Activated CD8-positive, alpha-beta memory T cell treated with anti-CD3 and anti-CD28 coated beads, Interleukin-2, amount 50 U/mL, for 24 hours (primary cell): Measurements from ENCODE around the gene DYRK2.

ENCODE experiments used
- DNase-seq: peaks from one replicate; pipeline ENCODE4 v3.0.0-alpha.2; 2020; ENCODE audit errors: extremely low read depth

The DYRK2 gene

DNA sequence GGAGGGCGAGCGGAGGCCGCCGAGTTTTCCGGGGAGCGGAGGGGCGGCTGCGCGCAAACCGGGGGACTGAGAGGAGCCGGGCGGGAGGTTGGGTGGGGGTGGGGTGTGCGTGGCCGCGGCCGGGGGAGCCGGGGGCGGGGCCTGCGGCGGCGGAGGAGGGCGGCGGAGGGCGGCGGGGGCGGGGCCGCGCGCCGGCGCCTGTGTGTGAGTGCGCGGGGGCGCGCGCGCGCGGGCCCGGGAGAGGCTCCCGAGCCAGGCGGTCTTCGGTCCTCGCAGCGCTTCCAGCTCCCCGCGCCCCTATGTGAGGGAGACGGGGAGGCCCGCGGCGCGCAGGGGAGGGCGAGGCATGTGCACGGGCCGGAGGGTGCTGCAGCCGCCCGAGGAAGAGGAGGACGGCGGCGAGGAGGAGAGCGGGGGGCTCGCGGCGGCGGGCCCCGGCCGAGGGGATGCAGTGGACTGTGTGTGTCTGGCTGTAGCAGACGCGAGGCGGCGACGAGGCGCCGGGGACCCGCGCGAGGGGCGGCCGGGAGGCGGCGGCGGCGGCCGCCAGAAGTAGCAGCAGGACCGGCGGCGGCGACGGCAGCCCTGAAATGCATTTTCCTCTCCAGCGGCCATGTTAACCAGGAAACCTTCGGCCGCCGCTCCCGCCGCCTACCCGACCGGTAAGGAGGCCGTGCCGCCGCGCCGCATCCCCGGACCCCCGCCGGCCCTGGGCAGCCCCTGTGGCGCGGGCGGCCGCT, at the start of gene DYRK2:
Gene DYRK2 (plus strand): TSS at position 225 of the 740 bp plus-strand sequence. CDS start 389 bp downstream, at position 614.
- DNase-seq, result no peak

DNA sequence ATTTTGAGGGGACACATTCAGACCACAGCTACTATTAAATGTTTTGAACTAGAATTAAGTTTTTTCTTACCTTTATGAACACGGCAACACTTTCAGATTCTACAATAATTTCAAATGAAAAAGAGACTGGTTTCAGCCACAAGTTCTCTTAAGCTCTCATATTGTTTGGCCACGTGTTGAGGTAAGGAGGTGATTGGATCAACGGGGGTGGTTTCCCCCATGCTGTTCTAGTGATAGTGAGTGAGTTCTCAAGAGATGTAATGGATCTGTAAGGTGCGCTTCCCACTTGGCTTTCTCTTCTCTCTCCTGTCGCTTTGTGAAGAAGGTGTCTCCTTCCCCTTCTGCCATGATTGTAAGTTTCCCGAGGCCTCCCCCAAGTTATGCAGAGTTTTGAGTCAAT, 48.9 kb upstream of the DYRK2 start:
- no peak for DNase-seq

DNA sequence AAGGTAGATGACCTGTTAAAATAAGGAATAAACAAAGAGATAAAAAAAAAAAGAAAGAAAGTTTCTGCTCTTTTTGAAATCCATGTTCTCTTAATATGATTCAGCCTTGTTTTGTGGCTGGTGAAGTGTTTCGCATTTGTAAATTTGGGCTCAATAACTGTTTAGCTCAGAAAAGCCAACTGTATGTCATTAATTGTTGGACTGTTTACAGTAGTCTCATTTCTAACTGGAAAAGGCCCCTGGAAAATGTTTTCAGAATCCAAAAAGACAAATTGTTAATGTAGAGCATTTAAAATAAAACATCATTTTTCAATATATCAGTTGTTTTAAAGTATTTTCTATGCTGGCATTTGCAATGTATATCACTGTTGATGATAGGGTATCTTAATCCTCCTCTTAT, 47.4 kb upstream of the DYRK2 start:
- DNase-seq, result no peak

DNA sequence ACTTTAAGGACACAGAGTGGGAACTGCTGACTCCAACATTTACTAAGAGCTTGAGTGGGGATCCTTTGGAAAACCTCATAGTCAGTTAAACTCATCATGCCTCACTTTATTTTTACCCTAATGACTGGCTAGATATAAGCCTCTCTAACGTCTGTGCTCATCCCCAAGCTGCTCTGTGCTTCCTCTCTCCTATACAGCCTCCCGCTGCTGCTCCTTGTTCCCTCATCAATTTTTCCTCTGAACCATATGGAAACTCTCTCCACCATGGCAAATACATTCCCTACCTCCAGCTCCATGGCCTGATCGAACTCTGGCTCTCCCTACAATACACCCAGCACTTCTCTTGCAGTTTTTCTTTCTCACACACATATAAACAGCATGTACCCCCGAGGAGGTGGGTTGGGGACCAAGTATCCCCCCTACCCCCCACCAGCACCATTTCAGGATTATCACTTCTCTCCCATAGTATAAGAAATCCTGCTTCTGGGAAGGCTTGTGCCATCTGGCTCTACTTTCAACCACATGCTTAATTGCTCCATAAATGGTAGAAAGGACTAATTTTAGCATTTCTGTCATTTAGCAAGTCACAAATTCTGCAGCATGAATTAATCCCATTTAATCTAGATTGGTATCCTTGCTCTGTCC, 39.2 kb upstream of the DYRK2 start:
- DNase-seq, result no peak

DNA sequence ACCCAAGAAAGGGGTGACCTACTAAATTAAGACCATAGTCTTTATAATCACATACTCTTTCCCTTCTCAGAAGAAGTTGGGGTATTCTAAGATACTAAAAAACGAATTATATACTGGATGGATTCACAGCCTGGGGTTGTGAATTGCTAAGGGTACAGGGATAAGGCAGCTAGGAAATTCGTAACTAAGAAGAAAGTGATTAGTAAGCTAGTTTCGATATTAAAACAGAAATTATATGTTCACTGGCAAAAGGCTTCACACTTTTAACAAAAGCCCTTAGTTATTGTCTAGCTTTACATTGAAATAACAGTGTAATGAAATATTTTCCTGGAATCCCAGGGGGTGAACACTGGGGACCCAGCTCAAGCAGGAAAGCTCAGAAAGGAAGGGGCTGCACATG, 35.5 kb upstream of the DYRK2 start:
- DNase-seq, result no peak

DNA sequence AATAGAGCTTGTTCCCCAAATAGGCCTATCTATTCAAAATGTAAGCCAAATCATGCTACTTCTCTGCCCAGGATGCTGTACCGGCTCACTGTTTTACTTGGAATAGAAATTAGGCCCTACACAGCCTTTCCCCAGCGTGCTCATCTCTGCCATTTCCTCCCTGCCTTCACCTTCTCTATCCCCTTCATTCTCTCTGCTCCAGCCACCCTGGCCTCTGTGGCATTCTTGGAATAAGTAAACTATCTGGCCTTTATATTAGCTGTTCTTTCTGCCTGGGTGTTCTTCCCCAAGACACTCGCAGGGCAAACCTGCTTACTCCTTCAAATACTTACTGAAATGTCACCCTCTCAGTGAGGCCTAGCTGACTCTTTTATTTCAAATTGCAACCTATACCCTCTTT, 30.9 kb upstream of the DYRK2 start:
- DNase-seq, result no peak

DNA sequence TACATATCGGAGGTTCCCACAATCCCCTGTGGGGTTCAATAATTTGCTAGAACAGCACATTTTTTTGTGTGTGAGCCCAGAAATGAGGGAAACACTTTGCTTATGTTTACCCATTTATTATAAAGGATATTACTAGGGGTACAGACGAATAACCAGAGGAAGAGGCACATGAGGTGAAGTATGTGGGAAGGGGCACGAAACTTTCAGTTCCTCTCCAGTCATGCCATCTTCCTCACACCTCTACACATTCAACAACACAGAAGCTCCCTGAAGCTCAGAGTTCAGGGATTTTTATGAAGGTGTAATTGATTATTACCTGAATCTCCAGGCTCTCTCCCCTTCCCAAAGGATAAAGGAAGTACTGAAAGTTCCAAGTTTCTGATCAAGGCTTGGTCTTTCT, 30.2 kb upstream of the DYRK2 start:
- DNase-seq, result no peak

DNA sequence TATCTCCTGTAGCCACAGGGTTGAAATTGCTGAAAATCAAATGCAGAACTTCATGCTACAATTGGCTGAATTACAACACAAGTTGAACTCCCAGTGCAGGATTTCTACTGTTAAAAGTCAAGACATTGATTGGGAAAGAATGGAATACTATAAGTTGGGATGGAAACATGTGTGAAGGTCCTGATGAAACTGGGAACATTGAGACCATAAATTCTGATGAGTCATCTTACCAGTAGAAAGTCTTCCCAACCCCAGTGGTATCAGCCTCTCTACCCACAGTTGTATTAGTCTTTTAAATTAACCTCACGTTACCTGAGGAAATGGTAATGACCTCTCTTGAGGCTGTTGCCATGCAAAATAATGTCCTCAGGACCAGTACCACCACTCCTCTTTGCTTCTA, 27.4 kb upstream of the DYRK2 start:
- DNase-seq, result no peak

DNA sequence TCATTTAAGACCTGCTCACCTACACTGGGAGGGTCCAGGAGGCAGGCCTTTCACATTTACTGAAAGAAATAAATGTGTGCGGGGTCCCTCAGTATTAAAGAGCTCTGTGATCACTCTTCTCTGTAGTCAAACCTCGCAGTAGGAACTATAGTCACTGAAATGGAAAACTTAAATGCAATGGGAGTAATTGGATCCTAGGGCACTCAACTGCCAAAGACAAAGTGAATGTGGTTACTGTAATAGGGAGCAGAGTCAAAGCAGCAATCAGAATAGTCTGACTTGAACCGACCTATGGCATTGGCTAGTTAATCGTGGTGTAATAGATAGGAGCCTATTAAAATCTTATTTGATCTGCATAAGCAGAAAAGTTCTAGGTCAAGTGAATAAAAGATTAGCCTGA, 26.6 kb upstream of the DYRK2 start:
- DNase-seq, result no peak

DNA sequence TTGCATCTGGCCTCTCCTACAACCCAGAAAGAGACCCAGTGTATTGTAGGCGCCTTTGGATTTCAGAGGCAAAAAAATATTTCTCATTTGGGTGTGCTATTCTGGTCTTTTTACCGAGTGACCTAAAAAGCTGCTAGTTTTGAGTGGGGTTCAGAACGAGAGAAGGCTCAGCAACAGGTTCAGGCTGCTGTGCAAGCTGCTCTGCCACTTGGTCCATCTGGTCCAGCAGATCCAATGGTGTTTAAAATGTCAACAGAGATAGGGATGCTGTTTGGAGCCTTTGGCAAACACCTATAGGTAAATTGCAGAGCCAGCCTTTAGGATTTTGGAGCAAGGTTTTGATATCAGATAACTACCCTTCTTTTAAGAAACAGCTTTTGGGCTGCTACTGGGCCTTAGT, 25.3 kb upstream of the DYRK2 start:
- DNase-seq, result no peak

DNA sequence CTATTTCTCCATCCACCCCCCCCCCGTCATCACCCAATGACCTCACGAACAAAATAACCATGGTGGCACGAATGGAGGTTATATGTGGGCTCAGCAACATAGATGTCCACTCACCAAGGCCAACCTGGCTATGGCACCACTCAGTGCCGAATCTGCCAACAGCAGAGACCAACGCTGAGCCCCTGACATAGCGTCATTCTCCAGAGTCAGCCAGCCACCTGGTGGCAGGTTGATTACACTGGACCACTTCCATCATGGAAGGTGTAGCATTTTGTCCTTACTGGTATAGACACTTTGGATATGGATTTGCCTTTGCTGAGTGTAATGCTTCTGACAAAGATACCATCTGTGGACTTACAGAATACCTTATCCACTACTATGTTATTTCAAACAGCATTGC, 24.2 kb upstream of the DYRK2 start:
- no peak for DNase-seq

DNA sequence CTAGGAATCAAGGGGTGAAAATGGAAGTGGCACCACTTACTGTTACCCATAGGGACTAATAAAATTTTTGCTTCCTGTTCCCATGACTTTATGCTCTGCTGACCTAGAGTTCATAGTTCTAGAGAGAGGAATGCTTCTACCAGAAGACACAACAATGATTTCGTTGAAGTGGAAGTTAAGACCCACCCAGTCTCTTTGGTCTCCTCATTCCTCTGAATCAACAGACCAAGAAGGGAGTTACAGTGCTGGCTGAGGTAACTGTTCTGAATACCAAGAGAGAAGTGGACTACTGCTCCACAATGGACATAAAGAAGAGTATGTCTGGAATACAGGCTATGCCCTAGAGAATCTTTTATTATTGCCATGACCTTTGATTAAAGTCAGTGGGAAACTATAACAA, 23.5 kb upstream of the DYRK2 start:
- DNase-seq, result no peak

DNA sequence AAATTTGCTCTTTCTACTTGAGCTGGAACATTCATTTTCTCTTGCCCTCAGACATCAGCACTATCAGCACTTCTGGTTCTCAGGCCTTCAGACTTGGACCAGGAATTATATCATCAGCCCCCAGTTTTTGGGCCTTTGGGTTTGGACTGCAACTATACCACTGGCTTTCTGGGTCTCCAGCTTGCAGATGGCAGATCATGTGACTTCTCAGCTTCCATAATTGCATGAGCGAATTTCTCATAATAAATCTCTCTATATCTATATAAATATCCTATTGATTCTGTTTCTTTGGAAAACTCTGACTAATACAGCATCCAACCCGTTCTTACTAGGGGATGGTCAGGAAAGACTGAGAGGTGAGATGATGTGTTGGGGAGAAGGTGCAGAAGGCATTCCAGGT, 22.4 kb upstream of the DYRK2 start:
- no peak for DNase-seq

DNA sequence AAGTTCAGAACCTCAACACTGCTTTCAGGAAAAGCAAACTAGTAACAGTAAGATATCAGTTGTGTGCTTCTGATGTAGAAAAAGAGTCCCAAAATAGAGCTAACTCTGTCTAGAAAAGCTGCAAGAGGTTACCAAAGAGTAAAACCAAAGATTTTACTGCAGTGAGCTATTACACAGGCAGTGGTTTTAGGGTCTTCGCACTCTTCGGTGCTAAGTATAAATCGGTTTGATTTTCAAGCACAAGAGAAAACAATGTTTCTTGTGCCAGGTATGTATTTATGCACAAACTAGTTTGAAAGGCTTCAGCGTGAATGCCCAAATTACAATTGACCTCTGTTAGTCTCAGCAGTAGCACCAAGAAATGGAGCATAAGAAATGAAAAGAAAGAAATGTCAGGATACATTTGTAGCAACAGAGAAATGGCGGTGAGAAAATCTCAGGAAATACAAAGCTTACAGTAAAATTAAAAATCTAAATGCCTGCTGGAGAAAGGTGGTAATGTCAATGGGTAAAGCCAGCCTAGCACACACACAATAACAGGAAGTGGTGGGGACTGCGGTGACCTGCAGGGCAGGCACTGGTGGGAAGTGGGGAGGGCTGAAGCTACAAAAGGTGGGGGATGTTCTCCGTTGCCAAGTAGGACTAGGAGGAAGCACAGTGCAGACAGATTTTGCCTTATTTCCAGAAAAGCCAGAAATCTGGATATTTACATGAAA, 18.0 kb upstream of the DYRK2 start:
- DNase-seq, result peak; percentile 61

DNA sequence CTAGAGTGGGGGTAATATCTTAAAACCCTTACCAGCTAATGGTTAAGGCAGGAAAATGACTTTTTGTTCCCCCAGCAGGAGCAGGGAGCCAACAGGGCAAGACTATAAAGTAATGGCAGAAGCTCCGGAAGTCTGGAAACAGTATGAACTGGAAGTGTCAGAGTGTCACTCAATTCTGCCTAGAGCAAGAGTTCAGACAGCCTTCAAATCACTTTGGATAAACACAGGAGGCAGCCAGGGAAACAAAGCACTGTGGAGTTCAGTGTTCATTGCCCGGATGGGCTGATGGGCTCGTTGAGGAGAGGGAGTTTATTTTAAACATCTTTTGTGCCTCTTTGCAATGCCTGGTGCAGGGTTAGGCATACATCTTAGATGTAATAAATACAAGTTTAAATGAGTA, 16.5 kb upstream of the DYRK2 start:
- DNase-seq, result no peak

DNA sequence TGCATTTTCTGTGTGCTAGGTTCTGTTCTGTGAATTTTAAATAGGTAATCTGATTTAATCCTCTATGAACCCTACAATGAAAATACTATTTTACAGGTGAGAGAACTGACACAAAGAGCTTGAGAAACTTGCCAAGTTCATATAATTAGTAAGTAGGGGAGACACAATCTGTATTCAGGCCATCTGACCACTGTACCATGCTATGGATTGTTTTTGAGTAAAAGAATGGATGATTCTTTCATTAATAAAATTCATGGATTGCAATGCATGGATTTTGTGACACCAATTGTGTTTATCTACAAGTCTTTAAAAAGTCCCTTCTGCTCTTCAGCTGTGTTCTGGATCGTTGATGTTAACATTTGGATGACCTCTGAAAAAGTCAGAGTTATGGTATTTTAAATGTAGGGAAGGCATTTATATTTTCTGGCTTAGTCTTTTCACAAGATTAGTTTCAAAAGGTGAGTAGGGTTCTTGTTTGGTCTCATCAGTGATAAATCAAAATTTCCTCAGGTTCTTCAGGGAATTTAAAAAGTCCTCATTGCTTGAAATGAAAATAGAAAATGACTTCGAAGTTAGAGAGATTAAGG, 15.4 kb upstream of the DYRK2 start:
- DNase-seq, result no peak

DNA sequence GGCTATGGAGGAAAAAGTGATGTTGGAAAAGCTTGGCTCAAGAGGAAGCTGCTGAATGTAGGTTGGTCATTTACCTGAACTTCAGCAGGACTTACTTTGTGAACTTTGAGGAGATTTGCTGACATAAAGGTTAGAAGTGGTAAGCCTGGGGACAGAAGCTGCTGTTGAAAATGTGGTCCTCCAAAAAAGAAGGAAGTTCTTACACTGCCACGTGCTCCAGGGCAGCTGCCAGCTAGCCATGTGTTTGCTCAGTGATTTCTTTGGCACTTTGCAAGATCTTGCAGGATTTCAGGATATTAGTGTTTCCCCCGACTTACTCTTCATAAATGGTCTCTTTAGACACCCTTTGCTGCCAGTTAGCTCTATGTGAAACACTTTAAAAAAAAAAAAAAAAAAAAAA, 14.8 kb upstream of the DYRK2 start:
- DNase-seq, result no peak

DNA sequence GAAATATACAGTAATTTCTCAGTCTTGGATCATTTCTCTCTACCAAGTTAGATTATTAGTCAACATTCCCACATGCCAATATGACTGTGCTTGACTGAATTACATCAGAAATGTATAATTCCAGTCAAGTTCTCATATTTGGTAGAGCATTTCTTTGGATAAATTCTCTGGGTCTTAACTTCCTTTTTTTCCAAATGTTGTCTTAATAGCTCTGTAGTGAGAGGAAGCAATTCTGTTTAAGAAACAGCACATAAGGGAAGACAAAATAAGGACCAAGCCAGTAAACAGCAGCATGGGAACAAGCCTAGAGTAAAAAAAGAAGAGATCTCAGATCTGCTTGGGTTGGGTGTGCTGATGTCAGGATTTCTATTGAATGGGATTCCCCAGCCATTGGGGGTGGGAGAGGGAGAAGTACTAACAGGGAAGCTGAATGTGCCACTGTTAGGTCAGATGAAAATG, 14.2 kb upstream of the DYRK2 start:
- no peak for DNase-seq

DNA sequence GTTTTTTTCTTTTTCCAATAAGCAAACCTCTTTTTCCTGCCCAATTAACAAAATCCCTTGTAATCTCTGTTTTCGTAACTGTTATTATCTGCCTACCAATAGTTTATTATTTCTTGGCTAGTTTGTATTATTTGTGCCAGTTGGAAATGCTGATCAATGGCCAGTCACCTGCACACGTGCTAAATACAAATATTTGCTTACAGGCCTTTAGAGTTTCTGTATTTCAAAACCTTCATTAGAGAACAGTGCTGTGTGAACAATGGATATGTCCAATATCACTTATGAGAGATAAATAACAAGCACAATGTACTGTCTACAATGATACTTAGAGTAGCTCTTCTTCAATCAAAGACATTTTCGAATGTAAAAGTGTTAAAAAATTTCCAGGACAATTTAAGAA, 10.8 kb upstream of the DYRK2 start:
- no peak for DNase-seq

DNA sequence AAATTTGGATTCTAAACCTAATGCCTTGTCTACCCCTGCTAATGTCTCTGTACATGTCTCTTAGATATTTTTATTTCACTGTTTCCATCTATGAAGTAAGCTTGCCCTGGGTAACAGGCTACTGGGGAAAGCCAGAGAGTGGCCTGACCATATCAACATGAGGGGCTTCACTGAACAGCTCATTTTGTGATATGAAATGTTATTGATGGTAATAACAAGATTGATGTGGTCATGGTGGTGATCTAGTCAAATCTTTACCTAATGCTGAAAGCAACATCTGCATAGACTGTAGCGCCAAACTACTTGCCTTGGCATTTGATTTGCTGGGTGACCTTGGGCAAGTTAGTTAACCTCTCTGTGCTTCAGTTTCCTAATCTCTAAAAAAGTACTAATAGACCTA, 9.9 kb upstream of the DYRK2 start:
- DNase-seq, result no peak

DNA sequence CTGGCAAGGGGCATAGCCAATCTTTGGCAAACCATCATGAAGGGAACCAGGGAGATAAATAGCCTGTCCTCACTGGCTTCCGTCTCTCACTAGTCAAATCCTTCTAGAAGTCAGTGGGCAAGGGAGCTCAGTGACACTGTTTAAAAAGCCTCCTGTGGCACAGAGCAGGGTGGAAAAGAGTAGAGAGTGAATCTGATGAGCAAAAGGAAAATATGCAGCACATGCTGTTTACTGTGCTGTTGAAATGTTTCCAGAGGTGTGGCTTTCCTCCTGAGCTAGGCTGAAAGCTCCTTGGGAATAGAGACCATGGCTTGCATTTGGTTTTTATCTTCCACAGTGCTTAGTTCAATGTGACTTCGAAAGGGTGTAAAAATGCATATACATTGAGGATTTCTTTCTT, 7.7 kb upstream of the DYRK2 start:
- no peak for DNase-seq

DNA sequence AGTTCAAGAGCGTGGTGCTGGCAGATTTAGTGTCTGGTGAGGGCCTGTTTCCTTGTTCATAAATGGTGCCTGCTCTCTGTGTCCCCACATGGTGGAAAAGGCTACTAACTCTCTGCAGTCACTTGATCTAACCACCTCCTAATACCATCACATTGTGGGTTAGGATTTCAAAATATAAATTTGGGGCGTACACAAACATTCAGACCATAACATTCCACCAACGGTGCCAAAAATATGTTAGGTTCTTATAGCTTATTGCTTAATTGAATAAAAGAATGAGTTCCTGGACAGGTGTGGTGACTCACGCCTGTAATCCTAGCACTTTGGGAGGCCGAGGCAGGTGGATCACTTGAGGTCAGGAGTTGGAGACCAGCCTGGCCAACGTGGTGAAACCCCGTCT, 3.4 kb upstream of the DYRK2 start:
- no peak for DNase-seq

DNA sequence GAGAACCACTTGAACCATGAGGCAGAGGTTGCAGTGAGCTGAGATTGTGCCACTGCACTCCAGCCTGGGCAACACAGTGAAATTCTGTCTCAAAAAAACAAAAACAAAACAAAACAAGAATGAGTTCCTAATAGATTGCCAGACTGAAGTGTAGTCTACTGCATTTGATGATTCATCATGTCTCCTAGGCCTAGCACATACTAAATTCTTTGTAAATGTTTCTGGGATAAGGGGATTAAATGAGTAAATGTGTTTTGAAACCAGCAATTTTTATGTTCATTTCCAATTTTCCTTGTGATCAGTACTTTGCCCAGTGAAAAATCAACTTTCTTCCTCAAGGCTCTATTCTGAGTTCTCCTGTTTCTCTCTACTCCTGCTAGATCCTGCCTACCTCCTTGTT, 2.9 kb upstream of the DYRK2 start:
- no peak for DNase-seq
